GM23248 (cell line): ENCODE measurements around the gene INTS15. TPM values are rescaled to one million over a fixed set of nuclear protein-coding genes. Genes with fewer than 3 reads are reported as not detected.

Experiments used
- DNase-seq: peaks from one replicate; pipeline ENCODE4 v3.0.0-alpha.2; 2015
- H2AFZ ChIP-seq: fragments of 200-600 bp; sonication (generic); 2 replicates; pipeline ENCODE4 v1.6.1; 2016; ENCODE audit warnings: antibody characterized with exemption
- H3F3A ChIP-seq: fragments of 200-600 bp; sonication (generic); 2 replicates; pipeline ENCODE4 v1.6.1; 2016; ENCODE audit warnings: mild to moderate bottlenecking, antibody characterized with exemption, mixed run types; ENCODE audit not compliant: insufficient read depth
- H3K27ac ChIP-seq: fragments of 200-600 bp; sonication (generic); 2 replicates; pipeline ENCODE4 v1.5.1; 2016; ENCODE audit warnings: mild to moderate bottlenecking
- H3K27me3 ChIP-seq: fragments of 200-600 bp; sonication (generic); replicated peaks from 2 replicates; pipeline ENCODE4 v1.6.1; 2016; ENCODE audit warnings: mild to moderate bottlenecking; ENCODE audit not compliant: insufficient read depth
- H3K36me3 ChIP-seq: fragments of 200-600 bp; sonication (generic); 2 replicates; pipeline ENCODE4 v1.6.1; 2016; ENCODE audit warnings: low read depth, mild to moderate bottlenecking
- H3K4me1 ChIP-seq: fragments of 200-600 bp; sonication (generic); 2 replicates; pipeline ENCODE4 v1.6.1; 2016; ENCODE audit warnings: mild to moderate bottlenecking; ENCODE audit not compliant: insufficient read depth
- H3K4me2 ChIP-seq: fragments of 200-600 bp; sonication (generic); one replicate; pipeline ENCODE4 v1.6.1; 2016; ENCODE audit warnings: mild to moderate bottlenecking; ENCODE audit not compliant: unreplicated experiment
- H3K4me3 ChIP-seq: fragments of 200-600 bp; sonication (generic); 2 replicates; pipeline ENCODE4 v1.5.1; 2016; ENCODE audit warnings: mild to moderate bottlenecking
- H3K79me2 ChIP-seq: fragments of 200-600 bp; sonication (generic); 2 replicates; pipeline ENCODE4 v1.6.1; 2016; ENCODE audit warnings: mild to moderate bottlenecking; ENCODE audit not compliant: insufficient read depth
- H3K9ac ChIP-seq: fragments of 200-600 bp; sonication (generic); 2 replicates; pipeline ENCODE4 v1.6.1; 2016; ENCODE audit warnings: mild to moderate bottlenecking
- H3K9me2 ChIP-seq: fragments of 200-600 bp; sonication (generic); 2 replicates; pipeline ENCODE4 v1.6.1; 2016; ENCODE audit warnings: mixed run types, mild to moderate bottlenecking, moderate library complexity; ENCODE audit not compliant: insufficient read depth
- H3K9me3 ChIP-seq: fragments of 200-600 bp; sonication (generic); one replicate; pipeline ENCODE4 v1.6.1; 2017; ENCODE audit warnings: low read depth
- H4K20me1 ChIP-seq: fragments of 200-600 bp; sonication (generic); 2 replicates; pipeline ENCODE4 v1.6.0; 2016; ENCODE audit not compliant: insufficient read depth
- EZH2 ChIP-seq: fragments of 200-600 bp; sonication (generic); IDR thresholded peaks from 2 replicates; pipeline ENCODE4 v1.6.1; 2018; ENCODE audit warnings: antibody characterized with exemption, mild to moderate bottlenecking; ENCODE audit not compliant: insufficient read depth, poor library complexity, severe bottlenecking
- EZH2phosphoT487 ChIP-seq: fragments of 200-600 bp; sonication (generic); IDR thresholded peaks from 2 replicates; pipeline ENCODE4 v1.6.1; 2018; ENCODE audit warnings: antibody characterized with exemption, moderate library complexity, mild to moderate bottlenecking, low read depth; ENCODE audit not compliant: insufficient read depth
- WGBS, 2 experiments: methylation state at CpG; one replicate each; pipeline ENCODE4 v1.1.6; 2015 to 2017; ENCODE audit warnings: low lambda C conversion rate in 2 of 2, low coverage in 1 of 2; ENCODE audit errors: missing lambda C conversion rate in 2 of 2; 5-methylcytosine and 5-hydroxymethylcytosine counted together
- in situ Hi-C: fragments of 300-500 bp; cut with MboI; formaldehyde crosslinking; loops from 2 replicates; pipeline ENCODE4 v1.15.0; 2020
- polyA plus RNA-seq: library from polyadenylated mRNA; unstranded; fragments of >200 nt; fragmentation: Nextera tagmentation; extraction: Ambion mirVana; gene quantifications from 2 replicates; pipeline ENCODE4 v1.2.1, GENCODE V29; 2016
- total RNA-seq: library from RNA; depleted of rRNA; stranded (reverse); fragments of >200 nt; shearing (Covaris generic); gene quantifications from 2 replicates; pipeline ENCODE4 v1.2.3, GENCODE V29; 2014

Gene INTS15
- total and polyA plus RNA-seq, 2 experiments from 2014 or later: 11.3 to 17.9 TPM

DNA sequence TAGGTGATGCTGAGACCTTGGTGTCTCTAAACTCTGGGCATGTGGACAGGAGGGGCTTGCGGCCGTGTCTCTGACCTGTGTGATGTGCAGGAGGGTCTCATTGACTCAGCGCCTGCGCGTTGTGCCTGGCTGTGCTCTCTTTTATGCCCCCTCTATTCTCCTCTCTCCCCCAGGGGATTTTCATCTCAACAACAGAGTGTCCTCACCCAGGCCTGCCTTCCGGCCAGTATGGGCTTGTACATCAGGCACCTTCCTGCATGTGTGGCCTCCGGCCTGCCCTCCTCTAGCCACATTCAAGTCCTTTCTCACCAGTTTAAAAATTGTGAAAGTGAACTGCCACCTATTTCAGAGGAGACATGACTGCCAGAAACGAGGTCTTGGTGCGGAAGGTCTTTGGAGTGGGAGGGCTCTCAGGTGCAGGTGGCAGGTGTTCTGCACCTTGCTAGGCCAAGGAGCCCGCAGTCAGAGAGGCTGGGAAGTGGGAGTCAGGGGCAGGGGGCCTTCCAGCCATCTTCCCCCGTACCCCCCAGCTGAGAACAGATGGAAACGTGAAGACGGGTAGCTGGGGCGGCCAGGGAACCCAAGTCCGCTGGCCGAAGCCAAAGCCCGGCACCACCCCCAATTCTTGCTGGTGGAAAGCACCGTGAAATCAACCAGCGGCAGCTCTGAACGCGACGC, 531 bp upstream of the INTS15 start:
- H3K9ac ChIP-seq: no peak overlapping the region
- no peak for TF ChIP-seq EZH2phosphoT487
- TF ChIP-seq EZH2: no peak
- WGBS, 2 experiments: 48 to 52% methylated on average over 19 to 21 of the region's 22 CpGs
- peak overlapping the region; percentile 64; the same call in 1 of the 2 replicates for H2AFZ ChIP-seq
- H3K9me2 ChIP-seq: no peaks in the 10 kb centered on the region
- H3K9me3 ChIP-seq: no peaks in the 10 kb centered on the region
- H3K4me1 ChIP-seq: peaks cover 7% of the 10 kb centered on the region; the same call in 1 of the 2 replicates
- in situ Hi-C loops: loop anchor here (25.0 kb wide), 1 partner anchor 348 kb away; no protein-coding TSS in a partner anchor
- H3K79me2 ChIP-seq: peaks cover 23% of the 10 kb centered on the region
- no peak overlapping the region for H3K27ac ChIP-seq
- no peak for DNase-seq
- H4K20me1 ChIP-seq: no peaks in the 10 kb centered on the region
- peak overlapping the region; percentile 74 for H3K4me2 ChIP-seq
- H3K36me3 ChIP-seq: 0 out of 2 replicates have a peak, but pooled peaks cover 8% of the 10 kb centered on the region
- peak overlapping the region; percentile 84 for H3K4me3 ChIP-seq
- H3K27me3 ChIP-seq: no peaks in the 10 kb centered on the region
- peaks cover 6% of the 10 kb centered on the region for H3F3A ChIP-seq

DNA sequence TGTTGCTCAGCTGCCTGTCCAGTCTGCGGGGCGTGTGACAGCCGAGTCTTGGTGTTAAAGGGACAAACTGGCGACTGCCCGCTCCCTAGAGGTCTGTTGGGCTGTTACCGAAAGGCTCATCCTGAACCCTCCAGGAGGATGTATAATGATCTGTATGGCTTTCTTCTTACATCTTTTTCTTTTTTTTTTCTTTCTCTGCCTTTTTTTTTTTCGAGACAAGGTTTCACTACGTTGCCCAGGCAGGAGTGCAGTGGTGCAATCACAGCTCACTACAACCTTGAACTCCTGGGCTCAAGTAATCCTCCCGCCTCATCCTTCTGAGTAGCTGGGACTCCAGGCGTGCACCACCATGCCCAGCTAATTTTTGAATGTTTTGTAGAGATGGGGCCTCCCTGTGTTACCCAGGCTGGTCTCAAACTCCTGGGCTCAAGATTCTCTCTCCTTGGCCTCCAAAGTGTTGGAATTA, 857 bp downstream of the INTS15 start:
- Histone ChIP-seq H3K4me2 (peak overlapping the region; percentile 91), H3K36me3 (peaks cover 8% of the 10 kb centered on the region; the same call in 1 of the 2 replicates), H3K4me1 (peaks cover 7% of the 10 kb centered on the region; the same call in 1 of the 2 replicates), H3F3A (peaks cover 6% of the 10 kb centered on the region), H3K27ac (peak overlapping the region; percentile 38), H3K9me2 (no peaks in the 10 kb centered on the region), H3K79me2 (peaks cover 23% of the 10 kb centered on the region), H3K4me3 (peak overlapping the region; percentile 84), H4K20me1 (no peaks in the 10 kb centered on the region), H3K9ac (peak overlapping the region; percentile 80), H3K9me3 (no peaks in the 10 kb centered on the region), H3K27me3 (no peaks in the 10 kb centered on the region), H2AFZ (peak overlapping the region; percentile 80)
- TF ChIP-seq EZH2: no peak
- no peak for TF ChIP-seq EZH2phosphoT487
- in situ Hi-C loops: loop anchor here (5.0 to 25.0 kb wide), 2 partner anchors 52 to 347 kb away; no protein-coding TSS in a partner anchor
- WGBS, 2 experiments: 9% methylated on average over 10 of the region's 10 CpGs
- DNase-seq: no peak

DNA sequence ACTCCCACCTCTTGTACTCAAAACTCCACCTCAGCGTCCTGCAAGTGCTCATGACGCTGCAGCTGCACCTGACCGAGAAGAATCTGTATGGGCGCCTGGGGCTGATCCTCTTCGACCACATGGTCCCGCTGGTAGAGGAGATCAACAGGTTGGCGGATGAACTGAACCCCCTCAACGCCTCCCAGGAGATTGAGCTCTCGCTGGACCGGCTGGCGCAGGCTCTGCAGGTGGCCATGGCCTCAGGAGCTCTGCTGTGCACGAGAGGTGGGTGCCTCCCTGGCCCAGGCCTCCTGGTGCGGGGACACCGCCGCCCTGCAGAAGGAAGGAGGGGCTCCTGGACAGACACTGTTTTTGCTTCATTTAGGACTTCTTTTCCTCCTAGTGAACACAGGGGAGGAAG, 10.3 kb downstream of the INTS15 start:
- H3K9me2 ChIP-seq: no peaks in the 10 kb centered on the region
- H3K4me3 ChIP-seq: no peak overlapping the region
- no peaks in the 10 kb centered on the region for H3K79me2 ChIP-seq
- no peaks in the 10 kb centered on the region for H4K20me1 ChIP-seq
- WGBS, 2 experiments: 93 to 97% methylated on average over 15 of the region's 15 CpGs
- in situ Hi-C loops: no loop called here
- H3K36me3 ChIP-seq: peaks cover 7% of the 10 kb centered on the region; the same call in 1 of the 2 replicates
- TF ChIP-seq EZH2 (no peak), EZH2phosphoT487 (no peak)
- DNase-seq: no peak
- no peaks in the 10 kb centered on the region for H3F3A ChIP-seq
- no peak overlapping the region for H3K27ac ChIP-seq
- no peak overlapping the region for H2AFZ ChIP-seq
- H3K4me2 ChIP-seq: no peak overlapping the region
- no peaks in the 10 kb centered on the region for H3K9me3 ChIP-seq
- H3K9ac ChIP-seq: no peak overlapping the region
- no peaks in the 10 kb centered on the region for H3K4me1 ChIP-seq
- H3K27me3 ChIP-seq: no peaks in the 10 kb centered on the region

DNA sequence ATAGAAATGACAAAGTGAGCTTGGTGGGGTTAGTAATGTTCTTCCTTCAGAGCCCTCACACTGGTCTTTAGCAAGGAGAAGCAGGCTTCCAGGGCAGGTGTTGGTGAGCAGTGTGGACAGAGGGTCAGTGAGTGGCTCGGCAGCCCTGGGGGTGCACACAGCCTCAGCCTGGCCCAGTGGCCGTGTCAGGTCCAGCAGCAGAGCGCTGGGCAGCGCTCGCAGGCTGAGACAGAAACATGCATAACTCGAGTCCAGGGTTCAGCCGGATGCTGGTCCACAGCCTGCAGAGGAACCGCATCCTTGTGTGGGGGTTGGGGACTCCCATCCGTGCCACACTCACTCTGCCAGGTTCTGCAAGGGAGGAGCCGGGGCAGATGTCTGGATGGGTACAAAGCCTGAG, 14.6 kb downstream of the INTS15 start:
- no peaks in the 10 kb centered on the region for H3K9me3 ChIP-seq
- no peaks in the 10 kb centered on the region for H3F3A ChIP-seq
- no peak for DNase-seq
- no peak overlapping the region for H3K27ac ChIP-seq
- H3K9me2 ChIP-seq: no peaks in the 10 kb centered on the region
- WGBS, 2 experiments: 78 to 83% methylated on average over 10 of the region's 10 CpGs
- TF ChIP-seq EZH2phosphoT487 (no peak), EZH2 (no peak)
- H3K4me3 ChIP-seq: no peak overlapping the region
- in situ Hi-C loops: no loop called here
- H3K9ac ChIP-seq: no peak overlapping the region
- no peaks in the 10 kb centered on the region for H3K27me3 ChIP-seq
- no peaks in the 10 kb centered on the region for H3K79me2 ChIP-seq
- H3K36me3 ChIP-seq: peaks cover 7% of the 10 kb centered on the region; the same call in 1 of the 2 replicates
- H3K4me2 ChIP-seq: no peak overlapping the region
- H2AFZ ChIP-seq: no peak overlapping the region
- H4K20me1 ChIP-seq: no peaks in the 10 kb centered on the region
- H3K4me1 ChIP-seq: no peaks in the 10 kb centered on the region
